HepG2 (cell line): ENCODE results near the gene CARS2. TPM values are rescaled to one million over a fixed set of nuclear protein-coding genes. Genes with fewer than 3 reads are reported as not detected.
A peak's percentile ranks its signal among the peaks of the same experiment; 100 is the strongest.

ENCODE experiments used
- ARID5B ChIP-seq: IDR thresholded peaks from 2 replicates; pipeline ENCODE4 v1.4.0; 2020; ENCODE audit warnings: mild to moderate bottlenecking, missing genetic modification reagents
- BCLAF1 ChIP-seq: fragments of 450-650 bp; IDR thresholded peaks from 2 replicates; pipeline ENCODE4 v1.6.1; 2017; ENCODE audit warnings: mild to moderate bottlenecking
- BRD4 ChIP-seq: sonication (generic); formaldehyde crosslinking; IDR thresholded peaks from 2 replicates; pipeline ENCODE4 v1.4.0; 2020; ENCODE audit warnings: missing genetic modification reagents
- CENPT ChIP-seq: sonication (generic); formaldehyde crosslinking; IDR thresholded peaks from 2 replicates; pipeline ENCODE4 v1.8.0; 2022; ENCODE audit warnings: low read depth, mild to moderate bottlenecking, moderate library complexity, missing genetic modification reagents
- DR1 ChIP-seq: sonication (generic); formaldehyde crosslinking; IDR thresholded peaks from 2 replicates; pipeline ENCODE4 v1.8.0; 2021; ENCODE audit warnings: mild to moderate bottlenecking, missing genetic modification reagents, inconsistent platforms
- E2F2 ChIP-seq: sonication (generic); formaldehyde crosslinking; IDR thresholded peaks from 2 replicates; pipeline ENCODE4 v1.4.0; 2020; ENCODE audit warnings: missing genetic modification reagents, borderline replicate concordance
- JUNB ChIP-seq: sonication (generic); formaldehyde crosslinking; IDR thresholded peaks from 2 replicates; pipeline ENCODE4 v1.8.0; 2022; ENCODE audit warnings: missing genetic modification reagents, mild to moderate bottlenecking, borderline replicate concordance
- KLF12 ChIP-seq: sonication (generic); formaldehyde crosslinking; IDR thresholded peaks from 2 replicates; pipeline ENCODE4 v1.4.0; 2020; ENCODE audit warnings: missing genetic modification reagents, borderline replicate concordance
- RXRA ChIP-seq: sonication (generic); formaldehyde crosslinking; IDR thresholded peaks from 2 replicates; pipeline ENCODE4 v1.5.1; 2020; ENCODE audit warnings: missing genetic modification reagents
- SNAPC2 ChIP-seq: sonication (generic); formaldehyde crosslinking; IDR thresholded peaks from 2 replicates; pipeline ENCODE4 v1.8.1; 2022; ENCODE audit warnings: mild to moderate bottlenecking, missing genetic modification reagents
- SP140L ChIP-seq: sonication (generic); formaldehyde crosslinking; IDR thresholded peaks from 2 replicates; pipeline ENCODE4 v1.4.0; 2020; ENCODE audit warnings: missing genetic modification reagents, borderline replicate concordance
- TOE1 ChIP-seq: sonication (generic); formaldehyde crosslinking; IDR thresholded peaks from 2 replicates; pipeline ENCODE4 v1.4.0; 2020; ENCODE audit warnings: mild to moderate bottlenecking, missing genetic modification reagents
- ZBTB7B ChIP-seq: sonication (generic); formaldehyde crosslinking; IDR thresholded peaks from 2 replicates; pipeline ENCODE4 v1.4.0; 2020; ENCODE audit warnings: missing genetic modification reagents
- ZNF33A ChIP-seq: sonication (generic); formaldehyde crosslinking; IDR thresholded peaks from 2 replicates; pipeline ENCODE4 v1.5.1; 2020; ENCODE audit warnings: missing genetic modification reagents, mild to moderate bottlenecking, moderate library complexity, borderline replicate concordance
- ZNF605 ChIP-seq: sonication (generic); formaldehyde crosslinking; IDR thresholded peaks from 2 replicates; pipeline ENCODE4 v1.8.0; 2022; ENCODE audit warnings: mild to moderate bottlenecking, missing genetic modification reagents
- ZNF619 ChIP-seq: sonication (generic); formaldehyde crosslinking; IDR thresholded peaks from 2 replicates; pipeline ENCODE4 v1.4.0; 2020; ENCODE audit warnings: mild to moderate bottlenecking, missing genetic modification reagents
- ZSCAN25 ChIP-seq: sonication (generic); formaldehyde crosslinking; IDR thresholded peaks from 2 replicates; pipeline ENCODE4 v1.8.0; 2022; ENCODE audit warnings: mild to moderate bottlenecking, missing genetic modification reagents
- ZSCAN5A ChIP-seq: sonication (generic); formaldehyde crosslinking; IDR thresholded peaks from 2 replicates; pipeline ENCODE4 v1.8.0; 2022; ENCODE audit warnings: mild to moderate bottlenecking, missing genetic modification reagents, borderline replicate concordance
- polyA plus RNA-seq, 8 experiments: library from polyadenylated mRNA; depleted of rRNA in 3 of 8; stranded (reverse) in 7 of 8; unstranded in 1 of 8; fragments of >200 nt; fragmentation: Illumina TruSeq in 4 of 8; extraction: Trizol in 4 of 8; gene quantifications; 2 replicates each; pipeline versions ENCODE4 v1.2.1 to v1.2.3, GENCODE V29; 2011 to 2016; ENCODE audit warnings: low read depth in 4 of 8, missing spikeins in 1 of 8, mixed read lengths in 1 of 8; ENCODE audit not compliant: insufficient read depth in 1 of 8
- total RNA-seq, 5 experiments: library from RNA; depleted of rRNA; stranded (reverse); fragments of >200 nt; fragmentation: Illumina TruSeq; extraction: Trizol; gene quantifications; 2 replicates each; pipeline ENCODE4 v1.2.3, GENCODE V29; 2016; ENCODE audit warnings: low read depth in 1 of 5

The CARS2 gene
- total and polyA plus RNA-seq, 2 of the 13 experiments (the other 11 are each of a cell fraction or from before 2014, with no cell fraction given) = 41.1 to 59.3 TPM

GRCh38 chr13:110712849-110713641 is 7.1 kb upstream of the CARS2 start (continued):
- peak; percentile 98 for TF ChIP-seq DR1 (CRISPR knock-in tag)
- no peak for TF ChIP-seq JUNB (CRISPR knock-in tag)
- peak; percentile 81; the same call in 1 of the 2 replicates for TF ChIP-seq ZBTB7B (CRISPR knock-in tag)
- no peak for TF ChIP-seq TOE1 (CRISPR knock-in tag)
- no peak; the same call in 1 of the 2 replicates for TF ChIP-seq KLF12 (CRISPR knock-in tag)
- peak; percentile 60; the same call in 1 of the 2 replicates for TF ChIP-seq ZSCAN25 (CRISPR knock-in tag)
- no peak for TF ChIP-seq CENPT (CRISPR knock-in tag)
- no peak; the same call in 1 of the 2 replicates for TF ChIP-seq SP140L (CRISPR knock-in tag)
- TF ChIP-seq BCLAF1 = no peak
- TF ChIP-seq SNAPC2 (CRISPR knock-in tag) = no peak
- no peak; the same call in 1 of the 2 replicates for TF ChIP-seq ARID5B
- TF ChIP-seq ZNF619 (CRISPR knock-in tag) = peak; percentile 60; the same call in 1 of the 2 replicates
- no peak for TF ChIP-seq ZNF33A (CRISPR knock-in tag)
- TF ChIP-seq ZNF605 (CRISPR knock-in tag) = peak; percentile 82
- no peak for TF ChIP-seq E2F2 (CRISPR knock-in tag)
- no peak for TF ChIP-seq BRD4 (CRISPR knock-in tag)
- peak; percentile 75 for TF ChIP-seq RXRA (CRISPR knock-in tag)
- no peak for TF ChIP-seq ZSCAN5A (CRISPR knock-in tag)
